ENCODE results near the gene CCDC74B. TPM values are rescaled to one million over a fixed set of nuclear protein-coding genes. Genes with fewer than 3 reads are reported as not detected.
"Not testable (repeated sequence)": the region's sequence is repeated elsewhere in the genome, so short reads cannot be mapped to it uniquely, and the experiment has no call there.

CCDC74B gene
- total RNA-seq, 1 experiment from 2014 or later = 2.1 TPM

DNA sequence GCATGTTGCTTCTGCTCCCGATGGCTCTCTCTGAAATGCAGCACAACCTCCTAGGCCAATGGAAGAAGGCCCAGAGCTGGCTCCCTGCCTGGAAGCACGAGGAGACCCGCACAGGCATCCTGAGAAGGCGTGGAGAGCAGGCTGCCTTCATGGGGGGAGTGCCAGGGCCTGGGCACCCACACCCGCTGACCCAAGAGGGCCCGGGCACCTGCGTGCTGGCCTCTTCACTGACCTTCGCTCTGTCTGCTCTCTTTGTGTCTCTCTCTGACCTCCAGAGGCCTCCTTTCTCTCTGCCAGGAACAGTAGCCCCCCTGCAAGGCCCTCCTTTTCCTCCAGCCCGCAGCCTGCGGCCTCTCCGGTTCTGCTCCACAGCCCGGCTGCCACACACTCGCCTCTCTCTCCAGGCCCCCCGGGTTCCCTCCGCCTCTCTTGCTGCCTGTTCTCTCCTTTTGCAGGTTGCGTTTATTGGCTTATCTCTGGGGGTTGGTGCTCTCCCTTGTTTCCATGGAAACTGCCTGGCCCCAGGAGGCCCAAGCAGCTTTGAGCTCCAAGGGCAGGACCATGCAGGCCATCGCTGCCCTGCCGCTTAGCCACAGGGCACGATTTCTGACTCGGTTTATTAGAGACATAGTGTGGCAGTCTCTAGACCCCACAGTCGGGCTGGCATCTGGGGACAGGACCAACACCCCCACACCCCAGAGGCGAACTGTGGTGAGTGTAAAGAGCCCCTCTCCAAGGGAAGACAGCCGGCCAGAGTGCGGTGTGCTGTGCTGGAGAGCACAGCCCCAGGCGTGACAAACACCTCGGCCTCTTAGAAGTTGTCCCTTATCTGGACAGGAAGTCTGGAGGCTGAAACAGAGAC, 38.8 kb upstream of the CCDC74B start:
- no peak for TF ChIP-seq CTCF (IDR thresholded peaks at IDR 0.05; ENCODE audit: unreplicated experiment)
- intact Hi-C loops (cut with micrococcal nuclease; ENCODE audit: unreplicated experiment) = loop anchor here (5.0 to 10.0 kb wide), 3 partner anchors 61 to 149 kb away; no protein-coding TSS in a partner anchor
- H3K4me1 Mint-ChIP-seq (ENCODE audit: low read depth, unreplicated experiment) = peaks cover 17% of the 10 kb centered on the region
- H3K27ac Mint-ChIP-seq (ENCODE audit: unreplicated experiment) = peak overlapping the region; percentile 48
- DNase-seq = no peak
- no peaks in the 10 kb centered on the region for H3K27me3 Mint-ChIP-seq (ENCODE audit: unreplicated experiment)
- CTCF ChIA-PET = no interaction called here
- peak overlapping the region; percentile 95 for H3K4me3 Mint-ChIP-seq (ENCODE audit: low read depth, unreplicated experiment)
- peaks cover 42% of the 10 kb centered on the region for H3K36me3 Mint-ChIP-seq (ENCODE audit: insufficient read depth, unreplicated experiment)
- TSS peak; percentile 46 for BruUV-seq (replicated peaks)
- no peaks in the 10 kb centered on the region for H3K9me3 Mint-ChIP-seq (ENCODE audit: low read depth, unreplicated experiment)

DNA sequence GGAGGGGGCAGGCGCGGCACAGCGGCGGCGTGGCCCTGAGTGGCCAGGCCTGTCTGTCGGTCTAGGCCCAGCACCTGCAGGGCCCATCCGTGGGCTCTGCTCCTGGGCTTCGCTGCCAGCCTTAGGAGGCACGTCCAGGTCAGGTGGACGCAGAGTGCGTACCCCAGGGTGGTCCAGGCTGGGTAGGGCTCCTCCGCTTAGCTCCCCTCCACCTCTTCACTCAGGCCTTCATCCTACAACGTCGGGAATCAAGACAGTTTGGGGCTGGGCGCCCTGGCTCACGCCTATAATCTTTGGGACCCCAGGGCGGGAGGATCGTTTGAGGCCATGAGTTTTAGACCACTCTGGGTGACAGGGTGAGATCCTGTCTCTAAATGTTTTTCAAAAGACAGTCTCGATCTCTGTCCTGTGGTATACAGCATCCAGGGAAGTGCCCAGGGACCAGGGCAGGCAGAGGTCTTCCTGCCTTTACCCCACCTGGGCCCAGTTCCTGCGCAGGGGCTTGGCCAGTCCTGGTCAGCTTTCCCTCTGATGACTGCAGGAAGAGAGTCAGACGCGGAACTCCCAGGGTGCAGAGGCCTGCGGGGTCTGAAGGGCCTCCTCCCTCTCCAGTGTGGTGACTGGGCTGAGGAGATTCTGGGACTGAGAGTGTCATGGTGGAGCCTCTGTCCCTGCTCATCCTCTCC, 38.1 kb upstream of the CCDC74B start:
- H3K27me3 Mint-ChIP-seq (ENCODE audit: unreplicated experiment); CTCF ChIA-PET; BruUV-seq (replicated peaks); H3K9me3 Mint-ChIP-seq (ENCODE audit: low read depth, unreplicated experiment): not testable (repeated sequence)
- DNase-seq = peak; percentile 14
- Mint-ChIP-seq H3K36me3 (ENCODE audit: insufficient read depth, unreplicated experiment) (peaks cover 47% of the 10 kb centered on the region), H3K27ac (ENCODE audit: unreplicated experiment) (peak overlapping the region; percentile 48), H3K4me1 (ENCODE audit: low read depth, unreplicated experiment) (peaks cover 19% of the 10 kb centered on the region), H3K4me3 (ENCODE audit: low read depth, unreplicated experiment) (peak overlapping the region; percentile 95)
- intact Hi-C loops (cut with micrococcal nuclease; ENCODE audit: unreplicated experiment) = loop anchor here (5.0 to 10.0 kb wide), 3 partner anchors 62 to 149 kb away; no protein-coding TSS in a partner anchor

DNA sequence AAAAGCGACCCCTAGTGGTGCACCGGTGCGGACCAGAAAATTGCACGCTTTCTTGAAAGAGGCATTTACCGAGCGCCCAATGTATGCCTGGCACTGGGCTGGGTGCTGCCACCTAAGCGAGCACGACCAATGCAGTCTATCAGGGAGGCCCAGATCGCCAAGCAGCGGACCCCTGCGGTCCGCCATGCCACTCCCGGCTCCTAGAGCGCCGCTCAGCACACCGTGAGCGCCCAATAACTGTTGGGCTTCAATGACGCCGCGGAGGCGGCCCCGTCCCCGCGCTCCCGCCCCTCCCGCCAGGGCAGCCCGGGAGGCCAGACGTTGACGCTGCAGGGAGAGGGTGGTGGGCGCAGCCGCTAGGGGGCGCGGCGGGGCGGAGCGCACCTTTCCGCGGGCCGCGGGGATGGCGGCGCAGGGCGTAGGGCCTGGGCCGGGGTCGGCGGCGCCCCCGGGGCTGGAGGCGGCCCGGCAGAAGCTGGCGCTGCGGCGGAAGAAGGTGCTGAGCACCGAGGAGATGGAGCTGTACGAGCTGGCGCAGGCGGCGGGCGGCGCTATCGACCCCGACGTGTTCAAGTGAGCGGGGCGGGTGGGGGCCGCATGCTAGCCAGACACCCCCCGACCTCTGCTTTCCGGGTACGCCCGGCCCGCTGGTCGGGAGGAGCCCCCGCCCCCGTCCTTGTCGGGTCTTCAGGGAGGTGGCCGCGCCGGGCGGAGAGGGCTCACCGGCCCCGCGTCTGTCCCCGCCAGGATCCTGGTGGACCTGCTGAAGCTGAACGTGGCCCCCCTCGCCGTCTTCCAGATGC, 37.2 kb upstream of the CCDC74B start, which contains the start of gene MZT2B:
TSS of gene MZT2B (plus strand) at position 383 of the 803 bp plus-strand sequence. CDS start at position 404, 21 bp downstream.
- Mint-ChIP-seq H3K4me1 (ENCODE audit: low read depth, unreplicated experiment) (peaks cover 24% of the 10 kb centered on the region), H3K4me3 (ENCODE audit: low read depth, unreplicated experiment) (peak within 1 kb of the TSS; percentile 95), H3K36me3 (ENCODE audit: insufficient read depth, unreplicated experiment) (peaks cover 47% of the 10 kb centered on the region), H3K27ac (ENCODE audit: unreplicated experiment) (peak within 1 kb of the TSS; percentile 89)
- DNase-seq = peak; percentile 94
- CTCF ChIA-PET = interaction anchor here (0.8 to 1.2 kb wide), 5 partner anchors 59 to 258 kb away, joined by 3 to 9 read pairs (median 6); partner anchors contain the start of gene IMP4
- TF ChIP-seq CTCF (IDR thresholded peaks at IDR 0.05; ENCODE audit: unreplicated experiment) = peak; percentile 78
- intact Hi-C loops (cut with micrococcal nuclease; ENCODE audit: unreplicated experiment) = loop anchor here (5.0 to 10.0 kb wide), 3 partner anchors 63 to 150 kb away; no protein-coding TSS in a partner anchor
- H3K27me3 Mint-ChIP-seq (ENCODE audit: unreplicated experiment); BruUV-seq (replicated peaks); H3K9me3 Mint-ChIP-seq (ENCODE audit: low read depth, unreplicated experiment): not testable (repeated sequence)

DNA sequence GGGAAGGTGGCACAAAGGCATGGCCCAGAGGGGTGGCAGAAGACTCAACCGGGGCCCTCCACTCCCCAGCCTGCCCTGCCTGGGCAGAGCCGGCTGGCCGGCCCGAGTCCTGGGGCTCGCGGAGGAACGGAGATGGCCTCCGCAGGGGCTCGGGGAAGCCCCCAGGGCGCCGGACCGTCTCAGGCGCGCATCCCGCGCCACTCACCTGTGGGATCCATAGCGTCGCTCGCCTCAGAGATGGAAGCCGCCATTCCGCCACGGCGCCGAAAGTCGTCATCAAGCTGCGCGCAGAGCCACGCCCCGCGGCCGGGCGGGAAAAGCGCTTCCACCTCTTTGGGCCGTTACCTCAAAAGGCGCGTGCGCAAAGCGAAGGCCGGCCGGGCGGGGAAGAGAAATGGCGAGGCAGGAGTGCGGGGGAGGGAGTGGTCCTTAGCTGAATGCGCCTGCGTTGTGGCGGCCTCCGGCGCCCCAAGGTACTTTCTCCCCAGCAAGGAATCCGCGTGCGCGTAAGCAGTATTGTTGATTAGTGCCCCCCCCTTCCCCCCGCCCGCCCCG, 36.5 kb upstream of the CCDC74B start, which contains the start of gene SMPD4:
TSS of gene SMPD4 (minus strand) at position 278 of the 555 bp plus-strand sequence. CDS start 5,010 bp downstream, outside the sequence.
- TF ChIP-seq CTCF (IDR thresholded peaks at IDR 0.05; ENCODE audit: unreplicated experiment) = no peak
- Mint-ChIP-seq H3K27me3 (ENCODE audit: unreplicated experiment) (no peaks in the 10 kb centered on the region), H3K27ac (ENCODE audit: unreplicated experiment) (peak within 1 kb of the TSS; percentile 89), H3K4me3 (ENCODE audit: low read depth, unreplicated experiment) (peak within 1 kb of the TSS; percentile 95), H3K36me3 (ENCODE audit: insufficient read depth, unreplicated experiment) (peaks cover 47% of the 10 kb centered on the region), H3K9me3 (ENCODE audit: low read depth, unreplicated experiment) (no peaks in the 10 kb centered on the region), H3K4me1 (ENCODE audit: low read depth, unreplicated experiment) (peaks cover 24% of the 10 kb centered on the region)
- DNase-seq = peak; percentile 96
- intact Hi-C loops (cut with micrococcal nuclease; ENCODE audit: unreplicated experiment) = loop anchor here (5.0 to 10.0 kb wide), 3 partner anchors 63 to 151 kb away; no protein-coding TSS in a partner anchor
- CTCF ChIA-PET = interaction anchor here (0.8 to 1.4 kb wide), 6 partner anchors 60 to 258 kb away, joined by 3 to 9 read pairs (median 5); partner anchors contain the start of gene IMP4
- BruUV-seq (replicated peaks) = no TSS peak

GRCh38 chr2:130180404-130181324, 35.8 kb upstream of the CCDC74B start:
- CTCF ChIA-PET = interaction anchor here (0.7 to 1.4 kb wide), 7 partner anchors 60 to 257 kb away, joined by 3 to 9 read pairs (median 4); partner anchors contain the start of gene IMP4
- Mint-ChIP-seq H3K4me3 (ENCODE audit: low read depth, unreplicated experiment) (peak overlapping the region; percentile 95), H3K36me3 (ENCODE audit: insufficient read depth, unreplicated experiment) (peaks cover 47% of the 10 kb centered on the region), H3K4me1 (ENCODE audit: low read depth, unreplicated experiment) (peaks cover 19% of the 10 kb centered on the region), H3K27ac (ENCODE audit: unreplicated experiment) (peak overlapping the region; percentile 89)
- not testable (repeated sequence) for DNase-seq; H3K27me3 Mint-ChIP-seq (ENCODE audit: unreplicated experiment); H3K9me3 Mint-ChIP-seq (ENCODE audit: low read depth, unreplicated experiment)
- intact Hi-C loops (cut with micrococcal nuclease; ENCODE audit: unreplicated experiment) = loop anchor here (5.0 to 10.0 kb wide), 3 partner anchors 64 to 152 kb away; no protein-coding TSS in a partner anchor
- BruUV-seq (replicated peaks) = TSS peak; percentile 68
